Gastroesophageal sphincter (tissue), 4 donors: ENCODE data around the gene NEO1. TPM values are rescaled to one million over a fixed set of nuclear protein-coding genes. Genes with fewer than 3 reads are reported as not detected.

Source experiments
- ATAC-seq: fragments of 150-250 bp; one replicate; pipeline ENCODE4 v1.9.1; 2016; ENCODE audit warnings: mild to moderate bottlenecking, moderate library complexity
- H3K27ac ChIP-seq, 4 donors: fragments of 200-600 bp; sonication (generic) in 3 of 4; 1 replicate in 3 of 4; 2 replicates in 1 of 4; pipeline ENCODE4 v1.5.1; 2016 to 2019
- H3K27me3 ChIP-seq: fragments of 200-600 bp; sonication (generic); one replicate; pipeline ENCODE4 v1.5.1; 2019
- H3K36me3 ChIP-seq, 2 donors: fragments of 200-600 bp; sonication (generic); one replicate each; pipeline ENCODE4 v1.5.1; 2019; ENCODE audit warnings: control low read depth in 1 of 2
- H3K4me1 ChIP-seq, 3 donors: fragments of 200-600 bp; sonication (generic); 1 replicate in 2 of 3; 2 replicates in 1 of 3; pipeline ENCODE4 v1.5.1; 2016 to 2019; ENCODE audit warnings: control low read depth in 2 of 3
- H3K4me3 ChIP-seq, 2 donors: fragments of 200-600 bp; sonication (generic); one replicate each; pipeline ENCODE4 v1.5.1; 2019; ENCODE audit warnings: mild to moderate bottlenecking in 1 of 2, moderate library complexity in 1 of 2
- H3K9me3 ChIP-seq, 3 donors: fragments of 200-600 bp; sonication (generic); one replicate each; pipeline ENCODE4 v1.5.1; 2017 to 2019; ENCODE audit warnings: control low read depth in 2 of 3
- EP300 ChIP-seq: sonication (generic); formaldehyde crosslinking; IDR thresholded peaks from one replicate; pipeline ENCODE4 v1.6.1; 2017; ENCODE audit warnings: antibody characterized with exemption, mild to moderate bottlenecking
- POLR2A ChIP-seq, 2 donors: fragments of 450-650 bp; IDR thresholded peaks; one replicate each; pipeline ENCODE4 v1.6.1; 2017; ENCODE audit warnings: antibody characterized with exemption in 2 of 2, mild to moderate bottlenecking in 2 of 2, moderate library complexity in 1 of 2
- POLR2AphosphoS5 ChIP-seq: sonication (generic); formaldehyde crosslinking; IDR thresholded peaks from one replicate; pipeline ENCODE4 v1.6.1; 2017; ENCODE audit warnings: antibody characterized with exemption
- WGBS, 2 donors: methylation state at CpG; one replicate each; pipeline ENCODE4 v1.1.5; 2018; ENCODE audit warnings: low coverage in 1 of 2; 5-methylcytosine and 5-hydroxymethylcytosine counted together
- small RNA-seq, 4 donors: library from RNA; depleted of rRNA; stranded (forward); fragments of <200 nt; gene quantifications; one replicate each; pipeline ENCODE3, GENCODE V24; 2016
- total RNA-seq, 4 donors: library from RNA; depleted of rRNA; stranded (reverse); fragments of >200 nt; gene quantifications; one replicate each; pipeline ENCODE4 v1.1.0, GENCODE V29; 2016
- TF ChIP-seq, protein P1 (sequence below), 4 experiments: fragments of 200-600 bp in 2 of 4; fragments of 450-650 bp in 2 of 4; sonication (generic) in 1 of 4; IDR thresholded peaks; one replicate each; pipeline ENCODE4 v1.5.1; 2017 to 2019; ENCODE audit warnings: antibody characterized with exemption in 4 of 4, mild to moderate bottlenecking in 2 of 4, moderate library complexity in 2 of 4

Gene NEO1
- total RNA-seq, 4 donors from 2014 or later = 28.3 to 61.7 (median 36.1) TPM

DNA sequence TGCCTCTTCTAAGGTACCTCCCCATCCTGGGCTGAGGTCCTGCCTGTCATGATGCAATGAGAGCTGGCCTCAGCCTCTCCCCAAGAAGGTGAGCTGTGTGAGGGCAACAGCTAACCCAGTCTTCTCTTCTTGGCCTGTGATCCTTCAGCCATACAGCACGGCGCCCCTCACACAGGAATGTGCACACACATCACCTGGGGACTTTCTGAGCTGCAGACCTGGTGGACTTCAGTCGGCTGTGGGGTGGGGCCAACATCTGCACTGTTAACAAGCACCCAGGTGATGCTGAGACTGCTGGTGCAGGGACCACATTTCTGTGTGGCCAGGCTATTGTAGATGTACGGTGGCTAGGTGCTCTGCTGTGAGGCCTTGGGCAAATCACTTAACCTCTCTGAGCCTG is 302.0 kb downstream of the NEO1 start:
- TF ChIP-seq, protein P1, sequence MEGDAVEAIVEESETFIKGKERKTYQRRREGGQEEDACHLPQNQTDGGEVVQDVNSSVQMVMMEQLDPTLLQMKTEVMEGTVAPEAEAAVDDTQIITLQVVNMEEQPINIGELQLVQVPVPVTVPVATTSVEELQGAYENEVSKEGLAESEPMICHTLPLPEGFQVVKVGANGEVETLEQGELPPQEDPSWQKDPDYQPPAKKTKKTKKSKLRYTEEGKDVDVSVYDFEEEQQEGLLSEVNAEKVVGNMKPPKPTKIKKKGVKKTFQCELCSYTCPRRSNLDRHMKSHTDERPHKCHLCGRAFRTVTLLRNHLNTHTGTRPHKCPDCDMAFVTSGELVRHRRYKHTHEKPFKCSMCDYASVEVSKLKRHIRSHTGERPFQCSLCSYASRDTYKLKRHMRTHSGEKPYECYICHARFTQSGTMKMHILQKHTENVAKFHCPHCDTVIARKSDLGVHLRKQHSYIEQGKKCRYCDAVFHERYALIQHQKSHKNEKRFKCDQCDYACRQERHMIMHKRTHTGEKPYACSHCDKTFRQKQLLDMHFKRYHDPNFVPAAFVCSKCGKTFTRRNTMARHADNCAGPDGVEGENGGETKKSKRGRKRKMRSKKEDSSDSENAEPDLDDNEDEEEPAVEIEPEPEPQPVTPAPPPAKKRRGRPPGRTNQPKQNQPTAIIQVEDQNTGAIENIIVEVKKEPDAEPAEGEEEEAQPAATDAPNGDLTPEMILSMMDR (IDR thresholded peaks at IDR 0.05) = no peak
- no peak for TF ChIP-seq POLR2AphosphoS5
- no peak for TF ChIP-seq EP300
- no peak for TF ChIP-seq POLR2A (IDR thresholded peaks at IDR 0.05)
- no peak overlapping the region for H3K27ac ChIP-seq
- H3K9me3 ChIP-seq = no peaks in the 10 kb centered on the region
- peaks cover 65% of the 10 kb centered on the region for H3K27me3 ChIP-seq
- ATAC-seq = no peak
- H3K4me3 ChIP-seq = no peak overlapping the region
- WGBS, 2 donors = no CpG with 5 or more reads among the region's 4 CpGs
- H3K36me3 ChIP-seq = no peaks in the 10 kb centered on the region
- no peaks in the 10 kb centered on the region for H3K4me1 ChIP-seq

Small RNA genes within 50 kb of the gene (small RNA-seq; reads per million reads assigned to genes)
- 0 reads per million in 4 donors for gene FKBP1AP2
